ENCODE measurements around the gene TTLL5.

TTLL5 gene

GRCh38 chr14:75827331-75827730 lies 166.3 kb downstream of the TTLL5 start:
- no peak for DNase-seq (ENCODE audit: extremely low spot score)
- ChIA-PET POLR2A (no interaction called here), CTCF (interaction anchor here (0.9 kb wide), 1 partner anchor 79 kb away, joined by 4 read pairs; no protein-coding TSS in a partner anchor)
- TF ChIP-seq CTBP1 (IDR thresholded peaks at IDR 0.05; ENCODE audit: borderline replicate concordance) = no peak
- no peak for TF ChIP-seq ARNT (IDR thresholded peaks at IDR 0.05)
- TF ChIP-seq TARDBP (IDR thresholded peaks at IDR 0.05) = no peak
- no peak for TF ChIP-seq SP1 (IDR thresholded peaks at IDR 0.05)
- TF ChIP-seq ELF4 (IDR thresholded peaks at IDR 0.05) = no peak
- TF ChIP-seq SUZ12 (IDR thresholded peaks at IDR 0.05) = no peak
- no peak for TF ChIP-seq FOXM1 (IDR thresholded peaks at IDR 0.05; ENCODE audit: borderline replicate concordance)
- no peak for TF ChIP-seq L3MBTL2 (conservative IDR thresholded peaks at IDR 0.05)

GRCh38 chr14:75829316-75829715 lies 168.3 kb downstream of the TTLL5 start:
- CTCF ChIA-PET = interaction anchor here (0.6 kb wide), 1 partner anchor 333 kb away, joined by 3 read pairs; no protein-coding TSS in a partner anchor
- DNase-seq (ENCODE audit: extremely low spot score) = no peak
- POLR2A ChIA-PET = no interaction called here
- TF ChIP-seq LEF1 (IDR thresholded peaks at IDR 0.05; ENCODE audit: borderline replicate concordance) (no peak), TARDBP (IDR thresholded peaks at IDR 0.05) (no peak), FOXM1 (IDR thresholded peaks at IDR 0.05; ENCODE audit: borderline replicate concordance) (no peak), FOXK2 (IDR thresholded peaks at IDR 0.05) (no peak), CTBP1 (IDR thresholded peaks at IDR 0.05; ENCODE audit: borderline replicate concordance) (no peak), NFRKB (IDR thresholded peaks at IDR 0.05) (no peak), ARNT (IDR thresholded peaks at IDR 0.05) (no peak), L3MBTL2 (conservative IDR thresholded peaks at IDR 0.05) (no peak), ZNF384 (IDR thresholded peaks at IDR 0.05) (no peak), HDGF (IDR thresholded peaks at IDR 0.05; ENCODE audit: borderline replicate concordance) (no peak), SUZ12 (IDR thresholded peaks at IDR 0.05) (no peak), BHLHE40 (IDR thresholded peaks at IDR 0.05; ENCODE audit: borderline replicate concordance) (no peak), PKNOX1 (IDR thresholded peaks at IDR 0.05) (no peak), FOXA1 (IDR thresholded peaks at IDR 0.05) (no peak), SP1 (IDR thresholded peaks at IDR 0.05) (no peak), ELF4 (IDR thresholded peaks at IDR 0.05) (no peak)

GRCh38 chr14:75831455-75831854 lies 170.4 kb downstream of the TTLL5 start:
- TF ChIP-seq FOXK2 (IDR thresholded peaks at IDR 0.05) (no peak), SP1 (IDR thresholded peaks at IDR 0.05) (no peak), SUZ12 (IDR thresholded peaks at IDR 0.05) (no peak), ELF4 (IDR thresholded peaks at IDR 0.05) (no peak), L3MBTL2 (conservative IDR thresholded peaks at IDR 0.05) (no peak), BHLHE40 (IDR thresholded peaks at IDR 0.05; ENCODE audit: borderline replicate concordance) (no peak), PKNOX1 (IDR thresholded peaks at IDR 0.05) (no peak), TARDBP (IDR thresholded peaks at IDR 0.05) (no peak)
- POLR2A ChIA-PET = interaction anchor here (1.4 kb wide), 1 partner anchor 154 kb away, joined by 3 read pairs; the partner anchor contains the start of gene IFT43
- DNase-seq (ENCODE audit: extremely low spot score) = no peak
- CTCF ChIA-PET = interaction anchor here (0.9 to 1.2 kb wide), 2 partner anchors 29 to 75 kb away, joined by 3 to 4 read pairs; no protein-coding TSS in a partner anchor

GRCh38 chr14:75831952-75832351 lies 170.9 kb downstream of the TTLL5 start:
- CTCF ChIA-PET = interaction anchor here (1.2 kb wide), 1 partner anchor 29 kb away, joined by 3 read pairs; no protein-coding TSS in a partner anchor
- DNase-seq (ENCODE audit: extremely low spot score) = no peak
- TF ChIP-seq SP1 (IDR thresholded peaks at IDR 0.05) (no peak), BHLHE40 (IDR thresholded peaks at IDR 0.05; ENCODE audit: borderline replicate concordance) (no peak), TARDBP (IDR thresholded peaks at IDR 0.05) (no peak), PKNOX1 (IDR thresholded peaks at IDR 0.05) (no peak), ELF4 (IDR thresholded peaks at IDR 0.05) (no peak)
- POLR2A ChIA-PET = interaction anchor here (1.4 kb wide), 1 partner anchor 154 kb away, joined by 3 read pairs; the partner anchor contains the start of gene IFT43

GRCh38 chr14:75832621-75833297 lies 171.7 kb downstream of the TTLL5 start:
- TF ChIP-seq L3MBTL2 (conservative IDR thresholded peaks at IDR 0.05) (no peak), FOXM1 (IDR thresholded peaks at IDR 0.05; ENCODE audit: borderline replicate concordance) (no peak), ARNT (IDR thresholded peaks at IDR 0.05) (no peak)
- CTCF ChIA-PET = no interaction called here
- DNase-seq (ENCODE audit: extremely low spot score) = no peak
- POLR2A ChIA-PET = interaction anchor here (0.6 kb wide), 1 partner anchor 316 kb away, joined by 3 read pairs; no protein-coding TSS in a partner anchor

GRCh38 chr14:75833326-75834020 lies 172.4 kb downstream of the TTLL5 start:
- ChIA-PET CTCF (no interaction called here), POLR2A (interaction anchor here (0.6 kb wide), 1 partner anchor 316 kb away, joined by 3 read pairs; no protein-coding TSS in a partner anchor)
- no peak for DNase-seq (ENCODE audit: extremely low spot score)
- no peak for TF ChIP-seq FOXA1 (IDR thresholded peaks at IDR 0.05)
- no peak for TF ChIP-seq PKNOX1 (IDR thresholded peaks at IDR 0.05)
- TF ChIP-seq TARDBP (IDR thresholded peaks at IDR 0.05) = no peak
- no peak for TF ChIP-seq FOXK2 (IDR thresholded peaks at IDR 0.05)
- TF ChIP-seq BHLHE40 (IDR thresholded peaks at IDR 0.05; ENCODE audit: borderline replicate concordance) = no peak
- TF ChIP-seq HDGF (IDR thresholded peaks at IDR 0.05; ENCODE audit: borderline replicate concordance) = no peak
- TF ChIP-seq CTBP1 (IDR thresholded peaks at IDR 0.05; ENCODE audit: borderline replicate concordance) = no peak
- no peak for TF ChIP-seq NFRKB (IDR thresholded peaks at IDR 0.05)
- TF ChIP-seq L3MBTL2 (conservative IDR thresholded peaks at IDR 0.05) = no peak
- no peak for TF ChIP-seq FOXM1 (IDR thresholded peaks at IDR 0.05; ENCODE audit: borderline replicate concordance)
- TF ChIP-seq ELF4 (IDR thresholded peaks at IDR 0.05) = no peak
- no peak for TF ChIP-seq ARNT (IDR thresholded peaks at IDR 0.05)
- no peak for TF ChIP-seq SUZ12 (IDR thresholded peaks at IDR 0.05)
- no peak for TF ChIP-seq SP1 (IDR thresholded peaks at IDR 0.05)
- TF ChIP-seq LEF1 (IDR thresholded peaks at IDR 0.05; ENCODE audit: borderline replicate concordance) = no peak
- no peak for TF ChIP-seq ZNF384 (IDR thresholded peaks at IDR 0.05)

Measured in HEK293T (cell line).